ENCODE measurements around the gene SMYD3. TPM values are rescaled to one million over a fixed set of nuclear protein-coding genes. Genes with fewer than 3 reads are reported as not detected.

Gene SMYD3
- total RNA-seq, 1 donor: 45.5 TPM

- no peak overlapping the region for H3K4me3 ChIP-seq (ENCODE audit: low read depth, low read length)
- DNase-seq (ENCODE audit: low read depth): peak; percentile 41
- TF ChIP-seq CTCF (IDR thresholded peaks at IDR 0.05; ENCODE audit: insufficient read depth, low read length): no peak
Measured at GRCh38 chr1:246460406-246460805, 46.7 kb downstream of the SMYD3 start.

GRCh38 chr1:246459221-246459620 lies 47.9 kb downstream of the SMYD3 start:
- TF ChIP-seq CTCF (IDR thresholded peaks at IDR 0.05; ENCODE audit: insufficient read depth, low read length): no peak
- DNase-seq (ENCODE audit: low read depth): no peak

GRCh38 chr1:246455476-246455875 lies 51.6 kb downstream of the SMYD3 start:
- no peak for TF ChIP-seq CTCF (IDR thresholded peaks at IDR 0.05; ENCODE audit: insufficient read depth, low read length)
- DNase-seq (ENCODE audit: low read depth): no peak
- H3K4me3 ChIP-seq (ENCODE audit: low read depth, low read length): no peak overlapping the region

More at GRCh38 chr1:246459221-246459620, 47.9 kb downstream of the SMYD3 start:
- H3K4me3 ChIP-seq (ENCODE audit: low read depth, low read length): no peak overlapping the region

GRCh38 chr1:246454655-246455054 lies 52.4 kb downstream of the SMYD3 start:
- TF ChIP-seq CTCF (IDR thresholded peaks at IDR 0.05; ENCODE audit: insufficient read depth, low read length): no peak
- DNase-seq (ENCODE audit: low read depth): peak; percentile 34
- H3K4me3 ChIP-seq (ENCODE audit: low read depth, low read length): no peak overlapping the region

GRCh38 chr1:246450611-246451251 lies 56.3 kb downstream of the SMYD3 start:
- TF ChIP-seq CTCF (IDR thresholded peaks at IDR 0.05; ENCODE audit: insufficient read depth, low read length): peak; percentile 69
- DNase-seq (ENCODE audit: low read depth): peak; percentile 49
- H3K4me3 ChIP-seq (ENCODE audit: low read depth, low read length): no peak overlapping the region

GRCh38 chr1:246448373-246448772 lies 58.7 kb downstream of the SMYD3 start:
- DNase-seq (ENCODE audit: low read depth): no peak

More at GRCh38 chr1:246448373-246448772, 58.7 kb downstream of the SMYD3 start:
- H3K4me3 ChIP-seq (ENCODE audit: low read depth, low read length): no peak overlapping the region
- no peak for TF ChIP-seq CTCF (IDR thresholded peaks at IDR 0.05; ENCODE audit: insufficient read depth, low read length)

All from fibroblast of the aortic adventitia (primary cell).